Activated naive CD4-positive, alpha-beta T cell treated with anti-CD3 and anti-CD28 coated beads, Interleukin-2, amount 50 U/mL, for 72 hours (primary cell): ENCODE measurements around the gene IFRD1. TPM values are rescaled to one million over a fixed set of nuclear protein-coding genes. Genes with fewer than 3 reads are reported as not detected.
"Not testable (repeated sequence)": the region's sequence is repeated elsewhere in the genome, so short reads cannot be mapped to it uniquely, and the experiment has no call there.

Source experiments
- ATAC-seq, 2 donors: fragments of 150-1000 bp; cut with Tn5 transposase; 2 replicates each; pipeline ENCODE4 v1.10.0; 2021; ENCODE audit warnings: mild to moderate bottlenecking in 2 of 2, moderate library complexity in 2 of 2
- DNase-seq, 2 donors: peaks; one replicate each; pipeline ENCODE4 v3.0.0; 2021 to 2022; ENCODE audit warnings: low spot score in 2 of 2
- H3K27ac Mint-ChIP-seq, 2 donors: one replicate each; pipeline ENCODE4 v1.8.0; 2022; ENCODE audit warnings: mild to moderate bottlenecking in 2 of 2, mixed read lengths in 2 of 2
- H3K36me3 Mint-ChIP-seq, 2 donors: one replicate each; pipeline ENCODE4 v1.8.0; 2022; ENCODE audit warnings: mixed read lengths in 2 of 2
- H3K9me3 Mint-ChIP-seq, 2 donors: one replicate each; pipeline ENCODE4 v1.8.0; 2022; ENCODE audit warnings: mixed read lengths in 2 of 2
- total RNA-seq, 2 donors: library from RNA; stranded (reverse); gene quantifications; one replicate each; pipeline ENCODE4 v1.2.3, GENCODE V29; 2022

Gene IFRD1
- total RNA-seq, 2 donors from 2014 or later: 67.6 to 85.2 TPM

- Mint-ChIP-seq H3K9me3 (no peaks in the 10 kb centered on the region), H3K27ac (no peak overlapping the region), H3K36me3 (no peaks in the 10 kb centered on the region)
- no peak for DNase-seq
- ATAC-seq: no peak
Observed at GRCh38 chr7:112430649-112431048, 19.6 kb upstream of the IFRD1 start.

- DNase-seq: no peak
- Mint-ChIP-seq H3K9me3 (no peaks in the 10 kb centered on the region), H3K36me3 (no peaks in the 10 kb centered on the region), H3K27ac (no peak overlapping the region)
- ATAC-seq: no peak
Observed at GRCh38 chr7:112431803-112432202, 18.5 kb upstream of the IFRD1 start.

- Mint-ChIP-seq H3K27ac (no peak overlapping the region), H3K9me3 (no peaks in the 10 kb centered on the region), H3K36me3 (no peaks in the 10 kb centered on the region)
- DNase-seq (no peak), ATAC-seq (no peak)
Observed at GRCh38 chr7:112433289-112433688, 17.0 kb upstream of the IFRD1 start.

GRCh38 chr7:112437072-112437471 lies 13.2 kb upstream of the IFRD1 start:
- no peaks in the 10 kb centered on the region for H3K9me3 Mint-ChIP-seq
- H3K27ac Mint-ChIP-seq: no peak overlapping the region
- ATAC-seq (no peak), DNase-seq (no peak)
- no peaks in the 10 kb centered on the region for H3K36me3 Mint-ChIP-seq

GRCh38 chr7:112439476-112439875 lies 10.8 kb upstream of the IFRD1 start:
- no peaks in the 10 kb centered on the region for H3K9me3 Mint-ChIP-seq

GRCh38 chr7:112442210-112442609 lies 8.1 kb upstream of the IFRD1 start:
- Mint-ChIP-seq H3K9me3 (no peaks in the 10 kb centered on the region), H3K36me3 (no peaks in the 10 kb centered on the region), H3K27ac (no peak overlapping the region)
- DNase-seq (no peak), ATAC-seq (no peak)

More at GRCh38 chr7:112439476-112439875, 10.8 kb upstream of the IFRD1 start:
- ATAC-seq (no peak), DNase-seq (no peak)
- no peaks in the 10 kb centered on the region for H3K36me3 Mint-ChIP-seq
- H3K27ac Mint-ChIP-seq: no peak overlapping the region

- H3K36me3 Mint-ChIP-seq: peaks cover 0 to 2% of the 10 kb centered on the region in 2 donors
- no peak overlapping the region for H3K27ac Mint-ChIP-seq
- no peak for ATAC-seq
- H3K9me3 Mint-ChIP-seq: no peaks in the 10 kb centered on the region
- DNase-seq: no peak
Observed at GRCh38 chr7:112444505-112444904, 5.8 kb upstream of the IFRD1 start.

- Mint-ChIP-seq H3K27ac (no peak overlapping the region), H3K9me3 (no peaks in the 10 kb centered on the region), H3K36me3 (peaks cover 6 to 14% of the 10 kb centered on the region in 2 donors)
- DNase-seq (no peak), ATAC-seq (no peak)
Observed at GRCh38 chr7:112446431-112446830, 3.8 kb upstream of the IFRD1 start.

- Mint-ChIP-seq H3K36me3 (peaks cover 11 to 14% of the 10 kb centered on the region in 2 donors), H3K27ac (no peak overlapping the region)
- ATAC-seq: no peak
Observed at GRCh38 chr7:112447406-112447805, 2.9 kb upstream of the IFRD1 start.

GRCh38 chr7:112448381-112448780 lies 1.9 kb upstream of the IFRD1 start:
- H3K36me3 Mint-ChIP-seq: peaks cover 13 to 14% of the 10 kb centered on the region in 2 donors
- H3K27ac Mint-ChIP-seq: peak overlapping the region in 1 of 2 donors; percentile 99
- no peaks in the 10 kb centered on the region for H3K9me3 Mint-ChIP-seq
- no peak for DNase-seq
- no peak for ATAC-seq

More at GRCh38 chr7:112447406-112447805, 2.9 kb upstream of the IFRD1 start:
- no peaks in the 10 kb centered on the region for H3K9me3 Mint-ChIP-seq
- no peak for DNase-seq

GRCh38 chr7:112448891-112449290 lies 1.4 kb upstream of the IFRD1 start:
- no peak for ATAC-seq
- DNase-seq: no peak
- H3K36me3 Mint-ChIP-seq: peaks cover 13 to 14% of the 10 kb centered on the region in 2 donors
- H3K27ac Mint-ChIP-seq: peak overlapping the region in 1 of 2 donors; percentile 99
- H3K9me3 Mint-ChIP-seq: no peaks in the 10 kb centered on the region

- no peaks in the 10 kb centered on the region for H3K9me3 Mint-ChIP-seq
- DNase-seq (peak in 1 of 2 donors; percentile 39), ATAC-seq (peak; percentile 61 to 68)
- peaks cover 14% of the 10 kb centered on the region in 2 donors for H3K36me3 Mint-ChIP-seq
- H3K27ac Mint-ChIP-seq: peak overlapping the region; percentile 99 to 100
Observed at GRCh38 chr7:112449353-112449752, 907 bp upstream of the IFRD1 start.

GRCh38 chr7:112450807-112451761 lies 824 bp downstream of the IFRD1 start:
- Mint-ChIP-seq H3K36me3 (peaks cover 14 to 18% of the 10 kb centered on the region in 2 donors), H3K9me3 (no peaks in the 10 kb centered on the region), H3K27ac (peak overlapping the region; percentile 99 to 100)
- DNase-seq (peak; percentile 77 to 88), ATAC-seq (peak; percentile 67 to 70)

- Mint-ChIP-seq H3K27ac (peak overlapping the region; percentile 99 to 100), H3K36me3 (peaks cover 14 to 18% of the 10 kb centered on the region in 2 donors), H3K9me3 (no peaks in the 10 kb centered on the region)
- no peak for DNase-seq
- no peak for ATAC-seq
Observed at GRCh38 chr7:112452102-112452888, 2.0 kb downstream of the IFRD1 start.

GRCh38 chr7:112453505-112454171 lies 3.4 kb downstream of the IFRD1 start:
- peaks cover 14 to 22% of the 10 kb centered on the region in 2 donors for H3K36me3 Mint-ChIP-seq

GRCh38 chr7:112454191-112454590 lies 3.9 kb downstream of the IFRD1 start:
- Mint-ChIP-seq H3K27ac (peak overlapping the region in 1 of 2 donors; percentile 66), H3K36me3 (peaks cover 14 to 27% of the 10 kb centered on the region in 2 donors)
- not testable (repeated sequence) for ATAC-seq

More at GRCh38 chr7:112453505-112454171, 3.4 kb downstream of the IFRD1 start:
- Mint-ChIP-seq H3K9me3 (no peaks in the 10 kb centered on the region), H3K27ac (no peak overlapping the region)
- no peak for DNase-seq
- ATAC-seq: no peak

More at GRCh38 chr7:112454191-112454590, 3.9 kb downstream of the IFRD1 start:
- not testable (repeated sequence) for H3K9me3 Mint-ChIP-seq, DNase-seq
